GM12864 (cell line): ENCODE measurements around the gene ZBTB6.

Experiments
- DNase-seq: peaks from one replicate; pipeline ENCODE4 v3.0.0-alpha.2; 2011; ENCODE audit warnings: low read depth
- H3K4me3 ChIP-seq: 2 replicates; pipeline ENCODE4 v1.5.1; 2011; ENCODE audit warnings: mild to moderate bottlenecking, low read depth, low read length, control low read depth
- TF ChIP-seq, protein P1 (sequence below): IDR thresholded peaks from 2 replicates; pipeline ENCODE4 v1.5.1; 2011; ENCODE audit warnings: low read depth, mild to moderate bottlenecking, moderate library complexity, low read length, control low read depth, inconsistent platforms; ENCODE audit errors: missing control alignments

Gene ZBTB6

DNA sequence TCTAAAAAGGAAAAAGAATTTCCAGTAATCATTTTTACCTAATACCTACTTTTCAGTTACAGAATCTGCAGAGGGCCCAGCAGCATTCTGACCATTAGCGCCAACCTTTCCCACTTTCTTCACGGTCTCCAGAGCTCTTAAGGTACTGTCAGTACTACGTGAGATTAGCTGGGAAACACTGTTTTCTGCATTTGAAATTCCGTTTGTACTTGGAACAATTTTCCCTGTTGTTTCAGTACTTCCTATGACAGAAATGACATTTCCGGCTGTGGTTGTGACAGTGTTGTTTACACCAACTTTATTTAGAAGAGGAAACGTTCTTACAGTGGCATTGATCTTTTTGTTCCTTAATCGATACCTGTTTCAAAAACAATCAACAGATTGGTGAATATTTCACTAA, 47.8 kb downstream of the ZBTB6 start:
- no peak for DNase-seq
- H3K4me3 ChIP-seq = no peak overlapping the region
- TF ChIP-seq, protein P1, sequence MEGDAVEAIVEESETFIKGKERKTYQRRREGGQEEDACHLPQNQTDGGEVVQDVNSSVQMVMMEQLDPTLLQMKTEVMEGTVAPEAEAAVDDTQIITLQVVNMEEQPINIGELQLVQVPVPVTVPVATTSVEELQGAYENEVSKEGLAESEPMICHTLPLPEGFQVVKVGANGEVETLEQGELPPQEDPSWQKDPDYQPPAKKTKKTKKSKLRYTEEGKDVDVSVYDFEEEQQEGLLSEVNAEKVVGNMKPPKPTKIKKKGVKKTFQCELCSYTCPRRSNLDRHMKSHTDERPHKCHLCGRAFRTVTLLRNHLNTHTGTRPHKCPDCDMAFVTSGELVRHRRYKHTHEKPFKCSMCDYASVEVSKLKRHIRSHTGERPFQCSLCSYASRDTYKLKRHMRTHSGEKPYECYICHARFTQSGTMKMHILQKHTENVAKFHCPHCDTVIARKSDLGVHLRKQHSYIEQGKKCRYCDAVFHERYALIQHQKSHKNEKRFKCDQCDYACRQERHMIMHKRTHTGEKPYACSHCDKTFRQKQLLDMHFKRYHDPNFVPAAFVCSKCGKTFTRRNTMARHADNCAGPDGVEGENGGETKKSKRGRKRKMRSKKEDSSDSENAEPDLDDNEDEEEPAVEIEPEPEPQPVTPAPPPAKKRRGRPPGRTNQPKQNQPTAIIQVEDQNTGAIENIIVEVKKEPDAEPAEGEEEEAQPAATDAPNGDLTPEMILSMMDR = no peak

DNA sequence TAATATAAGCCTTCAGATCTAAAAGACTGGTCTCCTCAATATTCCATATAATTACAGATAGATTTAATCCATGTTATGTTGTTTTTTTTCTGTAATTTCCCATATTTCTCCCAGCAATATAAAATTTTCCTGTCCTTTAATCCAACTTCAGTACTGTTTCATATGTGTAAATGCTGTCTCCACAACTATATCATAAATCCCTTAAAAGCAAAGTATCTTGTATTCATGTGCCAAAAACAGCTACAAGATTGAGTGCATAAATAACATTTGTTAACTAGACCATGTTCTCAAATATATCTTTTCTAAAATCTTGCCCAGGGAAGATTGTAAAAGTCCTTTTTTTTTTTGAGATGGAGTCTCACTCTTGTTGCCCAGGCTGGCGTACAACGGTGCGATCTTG, 49.7 kb downstream of the ZBTB6 start:
- no peak for DNase-seq
- TF ChIP-seq, protein P1 = no peak
- H3K4me3 ChIP-seq = no peak overlapping the region

DNA sequence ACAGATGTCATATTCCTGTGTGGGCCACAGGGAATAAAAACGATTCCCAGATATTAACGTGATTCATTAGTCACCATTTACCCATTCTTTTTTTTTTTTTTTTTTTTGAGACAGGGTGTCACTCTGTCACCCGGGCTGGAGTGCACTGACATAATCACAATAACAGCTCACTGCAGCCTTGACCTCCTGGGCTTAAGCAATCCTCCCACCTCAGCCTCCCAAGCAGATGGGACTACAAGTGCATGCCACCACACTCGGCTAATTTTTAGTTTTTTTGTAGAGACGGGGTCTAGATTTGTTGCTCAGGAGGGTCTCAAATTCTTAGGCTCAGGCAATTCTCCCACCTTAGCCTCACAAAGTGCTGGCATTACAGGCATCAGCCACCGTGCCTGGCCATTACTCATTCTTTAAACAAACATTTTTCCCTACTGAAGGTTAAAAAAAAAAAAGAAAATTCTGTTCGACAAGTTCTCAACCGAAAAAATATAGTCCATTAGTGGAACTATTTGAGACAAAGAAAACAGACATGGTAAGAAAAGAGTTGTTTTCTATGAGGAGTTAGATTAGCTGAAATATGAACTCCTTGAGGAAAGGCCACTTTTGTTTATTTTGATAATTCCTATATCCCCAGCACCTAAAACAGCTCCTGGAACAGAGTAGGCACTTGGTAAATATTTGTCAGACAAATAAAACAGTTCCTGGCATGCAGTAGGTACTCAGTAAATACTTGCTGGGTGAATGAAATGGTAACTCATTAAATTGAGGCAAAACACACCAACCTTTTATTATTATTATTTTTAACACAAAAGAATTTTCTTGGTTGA, 52.6 kb downstream of the ZBTB6 start:
- H3K4me3 ChIP-seq = no peak overlapping the region
- DNase-seq = no peak
- TF ChIP-seq, protein P1 = no peak
